ENCODE data around the gene TTC23.

The TTC23 gene

DNA sequence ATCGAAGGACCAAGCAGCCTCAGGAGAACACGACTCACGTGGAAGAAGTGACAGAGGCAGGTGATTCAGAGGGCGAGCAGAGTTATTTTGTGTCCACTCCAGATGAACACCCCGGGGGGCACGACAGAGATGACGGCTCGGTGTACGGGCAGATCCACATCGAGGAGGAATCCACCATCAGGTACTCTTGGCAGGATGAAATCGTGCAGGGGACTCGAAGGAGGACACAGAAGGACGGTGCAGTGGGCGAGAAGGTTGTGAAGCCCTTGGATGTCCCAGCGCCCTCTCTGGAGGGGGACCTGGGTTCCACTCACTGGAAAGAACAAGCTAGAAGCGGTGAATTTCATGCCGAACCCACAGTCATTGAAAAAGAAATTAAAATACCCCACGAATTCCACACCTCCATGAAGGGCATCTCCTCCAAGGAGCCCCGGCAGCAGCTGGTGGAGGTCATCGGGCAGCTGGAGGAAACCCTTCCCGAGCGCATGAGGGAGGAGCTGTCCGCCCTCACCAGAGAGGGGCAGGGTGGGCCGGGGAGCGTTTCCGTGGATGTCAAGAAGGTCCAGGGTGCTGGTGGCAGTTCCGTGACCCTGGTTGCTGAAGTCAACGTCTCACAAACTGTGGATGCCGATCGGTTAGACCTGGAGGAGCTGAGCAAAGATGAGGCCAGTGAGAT, 118.5 kb downstream of the TTC23 start:
- no peaks in the 10 kb centered on the region for H3K27me3 ChIP-seq (replicated peaks; ENCODE audit: insufficient read depth, low read length)
- no peaks in the 10 kb centered on the region for H3K36me3 ChIP-seq (replicated peaks; ENCODE audit: insufficient read depth, low read length)
- H3K9me2 ChIP-seq (replicated peaks; ENCODE audit: insufficient read depth, low read length) = no peaks in the 10 kb centered on the region
- H3K9me3 ChIP-seq (replicated peaks; ENCODE audit: insufficient read depth, low read length) = no peaks in the 10 kb centered on the region
- no peak overlapping the region for H2AFZ ChIP-seq (ENCODE audit: low read length)
- H3K79me2 ChIP-seq (ENCODE audit: low read length) = no peaks in the 10 kb centered on the region
- no peak for DNase-seq
- H3K9ac ChIP-seq (ENCODE audit: low read length) = no peak overlapping the region
- no peak overlapping the region for H3K27ac ChIP-seq (ENCODE audit: low read length)
- TF ChIP-seq, protein P1, sequence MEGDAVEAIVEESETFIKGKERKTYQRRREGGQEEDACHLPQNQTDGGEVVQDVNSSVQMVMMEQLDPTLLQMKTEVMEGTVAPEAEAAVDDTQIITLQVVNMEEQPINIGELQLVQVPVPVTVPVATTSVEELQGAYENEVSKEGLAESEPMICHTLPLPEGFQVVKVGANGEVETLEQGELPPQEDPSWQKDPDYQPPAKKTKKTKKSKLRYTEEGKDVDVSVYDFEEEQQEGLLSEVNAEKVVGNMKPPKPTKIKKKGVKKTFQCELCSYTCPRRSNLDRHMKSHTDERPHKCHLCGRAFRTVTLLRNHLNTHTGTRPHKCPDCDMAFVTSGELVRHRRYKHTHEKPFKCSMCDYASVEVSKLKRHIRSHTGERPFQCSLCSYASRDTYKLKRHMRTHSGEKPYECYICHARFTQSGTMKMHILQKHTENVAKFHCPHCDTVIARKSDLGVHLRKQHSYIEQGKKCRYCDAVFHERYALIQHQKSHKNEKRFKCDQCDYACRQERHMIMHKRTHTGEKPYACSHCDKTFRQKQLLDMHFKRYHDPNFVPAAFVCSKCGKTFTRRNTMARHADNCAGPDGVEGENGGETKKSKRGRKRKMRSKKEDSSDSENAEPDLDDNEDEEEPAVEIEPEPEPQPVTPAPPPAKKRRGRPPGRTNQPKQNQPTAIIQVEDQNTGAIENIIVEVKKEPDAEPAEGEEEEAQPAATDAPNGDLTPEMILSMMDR (IDR thresholded peaks at IDR 0.05; ENCODE audit: low read length) = no peak
- TF ChIP-seq EZH2phosphoT487 (IDR thresholded peaks at IDR 0.05; ENCODE audit: low read length) (no peak), EZH2 (optimal IDR thresholded peaks at IDR 0.05; ENCODE audit: low read depth, low read length) (no peak)
- no peak overlapping the region for H3K4me3 ChIP-seq (ENCODE audit: low read length)
- no peak overlapping the region for H3K4me2 ChIP-seq (ENCODE audit: low read depth, low read length)
- H3F3A ChIP-seq (ENCODE audit: insufficient read depth, low read length) = no peaks in the 10 kb centered on the region
- H3K4me1 ChIP-seq (ENCODE audit: low read length) = peaks cover 19% of the 10 kb centered on the region
- no peaks in the 10 kb centered on the region for H4K20me1 ChIP-seq (ENCODE audit: insufficient read depth, low read length)

DNA sequence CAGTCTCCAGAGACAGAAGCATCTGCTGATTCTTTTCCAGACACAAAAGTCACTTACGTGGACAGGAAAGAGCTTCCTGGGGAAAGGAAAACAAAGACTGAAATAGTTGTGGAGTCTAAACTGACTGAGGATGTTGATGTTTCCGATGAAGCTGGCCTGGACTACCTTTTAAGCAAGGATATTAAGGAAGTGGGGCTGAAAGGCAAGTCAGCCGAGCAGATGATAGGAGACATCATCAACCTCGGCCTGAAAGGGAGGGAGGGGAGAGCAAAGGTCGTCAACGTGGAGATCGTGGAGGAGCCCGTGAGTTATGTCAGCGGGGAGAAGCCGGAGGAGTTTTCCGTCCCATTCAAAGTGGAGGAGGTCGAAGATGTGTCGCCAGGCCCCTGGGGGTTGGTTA, 119.1 kb downstream of the TTC23 start:
- peaks cover 13% of the 10 kb centered on the region for H3K4me1 ChIP-seq (ENCODE audit: low read length)
- no peaks in the 10 kb centered on the region for H4K20me1 ChIP-seq (ENCODE audit: insufficient read depth, low read length)
- H3K79me2 ChIP-seq (ENCODE audit: low read length) = no peaks in the 10 kb centered on the region
- DNase-seq = no peak
- H3K4me2 ChIP-seq (ENCODE audit: low read depth, low read length) = no peak overlapping the region
- no peaks in the 10 kb centered on the region for H3K9me3 ChIP-seq (replicated peaks; ENCODE audit: insufficient read depth, low read length)
- no peak overlapping the region for H3K4me3 ChIP-seq (ENCODE audit: low read length)
- H3K9me2 ChIP-seq (replicated peaks; ENCODE audit: insufficient read depth, low read length) = no peaks in the 10 kb centered on the region
- no peaks in the 10 kb centered on the region for H3K36me3 ChIP-seq (replicated peaks; ENCODE audit: insufficient read depth, low read length)
- no peaks in the 10 kb centered on the region for H3K27me3 ChIP-seq (replicated peaks; ENCODE audit: insufficient read depth, low read length)
- H3F3A ChIP-seq (ENCODE audit: insufficient read depth, low read length) = no peaks in the 10 kb centered on the region
- no peak overlapping the region for H2AFZ ChIP-seq (ENCODE audit: low read length)
- TF ChIP-seq EZH2 (optimal IDR thresholded peaks at IDR 0.05; ENCODE audit: low read depth, low read length) (no peak), EZH2phosphoT487 (IDR thresholded peaks at IDR 0.05; ENCODE audit: low read length) (no peak)
- TF ChIP-seq, protein P1 (IDR thresholded peaks at IDR 0.05; ENCODE audit: low read length) = no peak
- H3K9ac ChIP-seq (ENCODE audit: low read length) = no peak overlapping the region
- no peak overlapping the region for H3K27ac ChIP-seq (ENCODE audit: low read length)

GRCh38 chr15:99129644-99130043, 119.7 kb downstream of the TTC23 start:
- Histone ChIP-seq H3F3A (ENCODE audit: insufficient read depth, low read length) (no peaks in the 10 kb centered on the region), H3K27me3 (replicated peaks; ENCODE audit: insufficient read depth, low read length) (no peaks in the 10 kb centered on the region), H3K4me1 (ENCODE audit: low read length) (peaks cover 7% of the 10 kb centered on the region), H3K79me2 (ENCODE audit: low read length) (no peaks in the 10 kb centered on the region), H3K9ac (ENCODE audit: low read length) (no peak overlapping the region), H3K9me3 (replicated peaks; ENCODE audit: insufficient read depth, low read length) (no peaks in the 10 kb centered on the region), H3K27ac (ENCODE audit: low read length) (no peak overlapping the region), H3K9me2 (replicated peaks; ENCODE audit: insufficient read depth, low read length) (no peaks in the 10 kb centered on the region), H2AFZ (ENCODE audit: low read length) (no peak overlapping the region), H3K36me3 (replicated peaks; ENCODE audit: insufficient read depth, low read length) (no peaks in the 10 kb centered on the region), H3K4me2 (ENCODE audit: low read depth, low read length) (no peak overlapping the region), H3K4me3 (ENCODE audit: low read length) (no peak overlapping the region), H4K20me1 (ENCODE audit: insufficient read depth, low read length) (no peaks in the 10 kb centered on the region)
- no peak for DNase-seq
- TF ChIP-seq, protein P1 (IDR thresholded peaks at IDR 0.05; ENCODE audit: low read length) = no peak
- TF ChIP-seq EZH2phosphoT487 (IDR thresholded peaks at IDR 0.05; ENCODE audit: low read length) (no peak), EZH2 (optimal IDR thresholded peaks at IDR 0.05; ENCODE audit: low read depth, low read length) (no peak)

All from MM.1S (cell line).